Measurements from ENCODE around the gene OR5T1. TPM values are rescaled to one million over a fixed set of nuclear protein-coding genes. Genes with fewer than 3 reads are reported as not detected.

The OR5T1 gene
- total RNA-seq: not detected

DNA sequence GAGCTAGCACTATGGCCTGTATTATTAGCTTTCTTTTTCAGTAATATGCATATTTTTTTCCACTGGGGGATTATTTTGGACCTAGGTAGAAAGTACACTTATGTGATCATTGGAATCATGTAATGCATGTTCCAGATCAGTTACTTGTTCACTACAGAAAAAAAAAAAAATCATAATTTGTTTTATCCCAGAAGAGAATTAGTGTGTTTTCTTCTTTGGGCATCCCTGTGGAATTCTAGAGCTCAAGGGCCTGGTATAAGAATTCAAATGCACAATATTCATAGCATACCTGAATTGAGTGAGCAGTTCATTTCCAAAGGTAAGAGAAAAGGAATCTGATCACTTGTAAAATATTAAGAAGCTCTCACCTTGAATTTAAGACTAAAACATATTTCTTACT is at the start of gene OR5T1:
TSS of gene OR5T1 (plus strand) at position 301 of the 400 bp plus-strand sequence. CDS start 1,485 bp downstream, outside the sequence.
- no peak for ATAC-seq

DNA sequence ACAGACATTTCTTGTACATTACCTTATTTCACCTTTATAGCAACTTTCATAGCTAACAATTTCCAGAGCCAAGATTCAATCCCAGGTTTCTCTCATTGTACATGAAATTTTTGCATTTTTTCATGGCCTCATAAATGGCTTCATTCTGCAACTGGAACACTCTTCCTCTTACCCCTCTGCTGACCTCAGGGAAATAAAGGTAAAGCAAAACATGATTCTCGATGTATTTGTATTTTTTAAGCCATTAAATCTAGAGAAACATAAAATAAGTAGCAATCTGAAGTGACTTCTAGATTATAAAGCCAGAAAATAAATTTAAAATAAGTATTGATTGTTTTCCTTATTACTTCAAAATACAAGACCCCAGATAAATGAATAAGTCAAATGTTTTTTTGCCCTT is 39.8 kb upstream of the OR5T1 start, which contains the start of gene OR5T2:
TSS of gene OR5T2 (minus strand) at position 101 of the 400 bp plus-strand sequence. CDS start 1,193 bp downstream, outside the sequence.
- ATAC-seq: no peak

- ATAC-seq: no peak
Observed at GRCh38 chr11:56251954-56252353, 22.0 kb upstream of the OR5T1 start, which contains the start of gene OR5T3. OR5T3 (plus strand) TSS chr11:56252254; CDS start chr11:56252254, 0 bp downstream.

DNA sequence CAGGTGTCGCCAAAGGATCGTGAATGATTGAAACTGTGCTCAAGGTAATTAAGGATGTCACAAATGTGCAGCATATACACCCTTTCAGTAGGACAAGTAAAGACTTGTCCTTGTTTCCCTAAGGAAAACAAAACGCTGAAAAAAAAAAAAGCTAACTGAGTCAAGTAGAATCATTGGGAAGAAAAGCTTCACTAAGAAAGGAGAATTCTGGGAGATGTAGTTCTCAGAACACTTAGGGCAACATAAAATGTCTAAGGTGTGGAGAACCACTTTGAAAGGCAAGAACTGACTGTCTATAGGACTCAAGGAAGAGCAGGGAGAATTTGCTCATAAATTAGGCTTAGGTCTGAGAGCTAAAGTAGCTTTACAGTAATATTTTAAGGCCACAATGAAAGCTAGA is 2.9 kb upstream of the OR5T1 start:
- no peak for ATAC-seq

- no peak for ATAC-seq
Observed at GRCh38 chr11:56292154-56292553, 18.2 kb downstream of the OR5T1 start, which contains the start of gene OR8H1. OR8H1 (minus strand) TSS chr11:56292254; CDS start chr11:56291062, 1,192 bp downstream.

- ATAC-seq: no peak
Observed at GRCh38 chr11:56296898-56297297, 22.9 kb downstream of the OR5T1 start.

- ATAC-seq: no peak
Observed at GRCh38 chr11:56307836-56308235, 33.9 kb downstream of the OR5T1 start.

- no peak for ATAC-seq
Observed at GRCh38 chr11:56314844-56315243, 40.9 kb downstream of the OR5T1 start, which contains the start of gene OR8K3. OR8K3 (plus strand) TSS chr11:56315144; CDS start chr11:56318307, 3,163 bp downstream.

Other genes starting within 250 kb of the OR5T1 start
- gene OR5AS1, start 246.5 kb upstream of the OR5T1 start, total RNA-seq: not detected
- gene OR8I2, start 180.8 kb upstream of the OR5T1 start, total RNA-seq: not detected
- not detected for gene OR8H2, start 170.5 kb upstream of the OR5T1 start, total RNA-seq
- not detected for gene OR8H3, start 151.8 kb upstream of the OR5T1 start, total RNA-seq
- not detected for gene OR8J3, start 134.0 kb upstream of the OR5T1 start, total RNA-seq
- gene OR8K5, start 113.8 kb upstream of the OR5T1 start, total RNA-seq: not detected
- not detected for gene OR5J2, start 97.5 kb upstream of the OR5T1 start, total RNA-seq
- not detected for gene OR5T2, start 39.9 kb upstream of the OR5T1 start, total RNA-seq
- gene OR5T3, start 21.9 kb upstream of the OR5T1 start, total RNA-seq: not detected
- not detected for gene OR8H1, start 18.1 kb downstream of the OR5T1 start, total RNA-seq
- not detected for gene OR8K3, start 41.0 kb downstream of the OR5T1 start, total RNA-seq
- gene OR8K1, start 71.9 kb downstream of the OR5T1 start, total RNA-seq: not detected
- gene OR8J1, start 80.1 kb downstream of the OR5T1 start, total RNA-seq: not detected
- not detected for gene OR8U1, start 101.5 kb downstream of the OR5T1 start, total RNA-seq
- gene OR5AL1, start 138.5 kb downstream of the OR5T1 start, total RNA-seq: not detected
- gene OR5M3, start 199.2 kb downstream of the OR5T1 start, total RNA-seq: not detected
- gene OR5M8, start 217.2 kb downstream of the OR5T1 start, total RNA-seq: not detected

Data from esophagus mucosa (tissue), 1 donor.